ENCODE data around the gene IAH1. TPM values are rescaled to one million over a fixed set of nuclear protein-coding genes. Genes with fewer than 3 reads are reported as not detected.

IAH1 gene
- total and polyA plus RNA-seq, 10 of the 15 experiments (the other 5 are each of a cell fraction or from before 2014, with no cell fraction given), result 57.4 to 125 (median 75.8) TPM

- no peak for TF ChIP-seq TBL1XR1 (IDR thresholded peaks at IDR 0.05; ENCODE audit: low read depth, low read length)
- TF ChIP-seq LARP7 (IDR thresholded peaks at IDR 0.05), result no peak
Measured at GRCh38 chr2:9434489-9434888, 39.9 kb upstream of the IAH1 start (continued).

DNA sequence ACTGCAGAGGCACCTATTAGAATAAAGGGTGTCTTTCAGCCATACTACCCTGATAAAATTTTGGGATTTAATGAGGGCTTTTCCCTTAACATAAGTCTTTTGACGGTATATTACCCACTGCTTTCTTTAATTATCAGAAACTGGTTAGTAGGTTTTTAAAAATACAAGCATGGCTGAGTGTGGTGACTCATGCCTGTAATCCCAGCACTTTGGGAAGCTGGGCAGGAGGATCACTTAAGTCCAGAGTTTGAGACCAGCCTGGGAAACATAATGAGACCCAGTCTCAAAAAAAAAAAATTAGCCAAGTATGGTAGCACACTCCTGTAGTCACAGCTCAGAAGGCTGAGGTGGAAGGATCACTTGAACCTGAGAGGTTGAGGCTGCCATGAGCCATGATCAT lies 34.8 kb upstream of the IAH1 start:
- in situ Hi-C loops (cut with MboI), result no loop called here
- ATAC-seq, result no peak
- H3K27me3 ChIP-seq (replicated peaks in 1 of 2; ENCODE audit: control insufficient read depth in 2 of 2, insufficient read depth in 2 of 2, low read length in 1 of 2), result no peaks in the 10 kb centered on the region
- ChIA-PET CTCF (no interaction called here), RAD21 (ENCODE audit: unreplicated experiment) (no interaction called here), POLR2A (no interaction called here), SMC1A (ENCODE audit: uncharacterized antibody, unreplicated experiment) (no interaction called here)
- intact Hi-C loops (cut with micrococcal nuclease; ENCODE audit: unreplicated experiment), result no loop called here
- no peaks in the 10 kb centered on the region for H3K79me2 ChIP-seq (ENCODE audit: control insufficient read depth, insufficient read depth, low read length)
- H3K36me3 ChIP-seq (ENCODE audit: control insufficient read depth in 2 of 2, insufficient read depth in 2 of 2, low read length in 1 of 2), result peaks cover 0 to 14% of the 10 kb centered on the region in 2 experiments; a peak in 2 of 4 replicates
- 100% methylated on average over 1 of the region's 1 CpG for WGBS (ENCODE audit: insufficient coverage, insufficient replicate concordance, low lambda C conversion rate, missing lambda C conversion rate)
- TF ChIP-seq IKZF2 (IDR thresholded peaks at IDR 0.05), result no peak
- no peak for TF ChIP-seq EZH2 (IDR thresholded peaks at IDR 0.05; ENCODE audit: borderline replicate concordance, control insufficient read depth, low read depth, low read length)
- no peak for TF ChIP-seq DPF2 (IDR thresholded peaks at IDR 0.05)
- no peak for TF ChIP-seq JUNB (IDR thresholded peaks at IDR 0.05)
- no peak for TF ChIP-seq BHLHE40 (IDR thresholded peaks at IDR 0.05; ENCODE audit: borderline replicate concordance in 1 of 2, low read depth in 2 of 2, low read length in 1 of 2)
- TF ChIP-seq YBX1 (IDR thresholded peaks at IDR 0.05), result no peak
- no peak for TF ChIP-seq PML (IDR thresholded peaks at IDR 0.05; ENCODE audit: low read length)
- no peak for TF ChIP-seq CTCF (IDR thresholded peaks at IDR 0.05 in 2 of 3, conservative IDR thresholded peaks at IDR 0.05 in 1 of 3; ENCODE audit: control insufficient read depth in 2 of 3, extremely low read depth in 1 of 3, insufficient read depth in 1 of 3, low read depth in 3 of 3, low read length in 3 of 3)
- no peak for TF ChIP-seq SREBF1 (IDR thresholded peaks at IDR 0.05; ENCODE audit: low read length)
- TF ChIP-seq IRF3 (IDR thresholded peaks at IDR 0.05), result no peak
- TF ChIP-seq ZNF622 (IDR thresholded peaks at IDR 0.05), result no peak
- TF ChIP-seq RBBP5 (conservative IDR thresholded peaks at IDR 0.05), result no peak
- no peaks in the 10 kb centered on the region for H3K4me1 ChIP-seq (ENCODE audit: control insufficient read depth, insufficient read depth, low read length)
- no peaks in the 10 kb centered on the region for H3K9me3 ChIP-seq (replicated peaks; ENCODE audit: control insufficient read depth, insufficient read depth, low read length)
- no peak for DNase-seq (ENCODE audit: low read depth, low spot score)
- no TSS peak for BruUV-seq (replicated peaks)
- no peak overlapping the region for H2AFZ ChIP-seq (ENCODE audit: control insufficient read depth, low read depth, low read length)
- H4K20me1 ChIP-seq (ENCODE audit: control insufficient read depth, insufficient read depth), result no peaks in the 10 kb centered on the region
- no peak overlapping the region for H3K27ac ChIP-seq (ENCODE audit: control insufficient read depth, insufficient read depth)
- no peak overlapping the region for H3K4me2 ChIP-seq (ENCODE audit: control insufficient read depth, insufficient read depth)
- H3K4me3 ChIP-seq, result no peak overlapping the region
- H3K9ac ChIP-seq (ENCODE audit: control insufficient read depth, insufficient read depth, low read length), result no peak overlapping the region
- no peak for FAIRE-seq

Measured in GM12878 (cell line).